Liver (tissue), 9 donors: ENCODE data around the gene FOXO6. TPM values are rescaled to one million over a fixed set of nuclear protein-coding genes. Genes with fewer than 3 reads are reported as not detected.

Experiments used
- DNase-seq: peaks from one replicate; pipeline ENCODE4 v3.0.0-alpha.2; 2017; ENCODE audit warnings: low spot score
- H3K27ac ChIP-seq, 2 donors: one replicate each; pipeline ENCODE4 v1.7.0; 2013; ENCODE audit warnings: inconsistent platforms in 2 of 2, low read length in 2 of 2, control low read depth in 1 of 2, low read depth in 1 of 2, mild to moderate bottlenecking in 1 of 2
- H3K27me3 ChIP-seq, 4 donors: one replicate each; pipeline versions ENCODE4 v1.6.1 to v1.7.0; 2013; ENCODE audit warnings: low read length in 3 of 4, inconsistent platforms in 1 of 4, mild to moderate bottlenecking in 1 of 4, moderate library complexity in 1 of 4; ENCODE audit not compliant: control insufficient read depth in 4 of 4, insufficient read depth in 4 of 4
- H3K36me3 ChIP-seq, 4 donors: one replicate each; pipeline versions ENCODE4 v1.6.1 to v1.7.0; 2013; ENCODE audit warnings: low read length in 3 of 4, mild to moderate bottlenecking in 3 of 4, low read depth in 1 of 4, moderate library complexity in 1 of 4; ENCODE audit not compliant: control insufficient read depth in 4 of 4, insufficient read depth in 3 of 4
- H3K4me1 ChIP-seq, 4 donors: one replicate each; pipeline versions ENCODE4 v1.6.1 to v1.7.0; 2013; ENCODE audit warnings: low read length in 3 of 4, mild to moderate bottlenecking in 3 of 4, moderate library complexity in 1 of 4; ENCODE audit not compliant: control insufficient read depth in 4 of 4, insufficient read depth in 4 of 4
- H3K4me3 ChIP-seq, 3 donors: one replicate each; pipeline versions ENCODE4 v1.6.1 to v1.7.0; 2013; ENCODE audit warnings: low read length in 3 of 3, control low read depth in 1 of 3, low read depth in 1 of 3, mild to moderate bottlenecking in 1 of 3
- H3K9ac ChIP-seq, 2 donors: one replicate each; pipeline ENCODE4 v1.7.0; 2013; ENCODE audit warnings: low read length in 2 of 2, mild to moderate bottlenecking in 2 of 2, moderate library complexity in 2 of 2, control low read depth in 1 of 2, low read depth in 1 of 2
- H3K9me3 ChIP-seq, 4 donors: one replicate each; pipeline versions ENCODE4 v1.6.1 to v1.7.0; 2013; ENCODE audit warnings: low read length in 3 of 4; ENCODE audit not compliant: control insufficient read depth in 4 of 4
- EGR1 ChIP-seq, 2 donors: IDR thresholded peaks; 2 replicates each; pipeline ENCODE4 v1.6.1; 2016 to 2018; ENCODE audit warnings: antibody characterized with exemption in 2 of 2, low read depth in 2 of 2
- FOXA1 ChIP-seq: IDR thresholded peaks from 2 replicates; pipeline ENCODE4 v1.6.1; 2016; ENCODE audit warnings: antibody characterized with exemption
- FOXA2 ChIP-seq: IDR thresholded peaks from 2 replicates; pipeline ENCODE4 v1.6.1; 2016; ENCODE audit warnings: antibody characterized with exemption
- GABPA ChIP-seq, 2 donors: IDR thresholded peaks in 1 of 2; conservative IDR thresholded peaks in 1 of 2; 2 replicates each; pipeline ENCODE4 v1.6.1; 2016; ENCODE audit warnings: antibody characterized with exemption in 2 of 2, mild to moderate bottlenecking in 1 of 2, moderate library complexity in 1 of 2
- HNF4A ChIP-seq, 2 donors: conservative IDR thresholded peaks; 2 replicates each; pipeline ENCODE4 v1.6.1; 2016; ENCODE audit warnings: antibody characterized with exemption in 2 of 2, mild to moderate bottlenecking in 2 of 2
- HNF4G ChIP-seq: IDR thresholded peaks from 2 replicates; pipeline ENCODE4 v1.6.1; 2016; ENCODE audit warnings: antibody characterized with exemption
- JUND ChIP-seq, 2 donors: IDR thresholded peaks; 2 replicates each; pipeline ENCODE4 v1.6.1; 2016; ENCODE audit warnings: antibody characterized with exemption in 2 of 2
- NR2F2 ChIP-seq: IDR thresholded peaks from 2 replicates; pipeline ENCODE4 v1.6.1; 2016; ENCODE audit warnings: antibody characterized with exemption
- RAD21 ChIP-seq, 2 donors: IDR thresholded peaks; 2 replicates each; pipeline ENCODE4 v1.6.1; 2016; ENCODE audit warnings: antibody characterized with exemption in 2 of 2, mild to moderate bottlenecking in 2 of 2
- RXRA ChIP-seq, 2 donors: IDR thresholded peaks; 2 replicates each; pipeline ENCODE4 v1.6.1; 2017 to 2018; ENCODE audit warnings: antibody characterized with exemption in 2 of 2, mild to moderate bottlenecking in 1 of 2
- SP1 ChIP-seq: IDR thresholded peaks from 2 replicates; pipeline ENCODE4 v1.6.1; 2018; ENCODE audit warnings: antibody characterized with exemption, mild to moderate bottlenecking
- TAF1 ChIP-seq: conservative IDR thresholded peaks from 2 replicates; pipeline ENCODE4 v1.6.1; 2016; ENCODE audit warnings: antibody characterized with exemption, mild to moderate bottlenecking
- YY1 ChIP-seq: IDR thresholded peaks from 2 replicates; pipeline ENCODE4 v1.6.1; 2016; ENCODE audit warnings: antibody characterized with exemption, mild to moderate bottlenecking
- WGBS: extraction: QIAGEN DNeasy Blood & Tissue Kit; methylation state at CpG from one replicate; pipeline ENCODE4 v1.1.7; 2013; 5-methylcytosine and 5-hydroxymethylcytosine counted together
- polyA plus RNA-seq, 2 donors: library from polyadenylated mRNA; stranded (reverse) in 1 of 2; unstranded in 1 of 2; fragments of 200-250 nt in 1 of 2; fragments of >200 nt in 1 of 2; fragmentation: Nextera tagmentation in 1 of 2; extraction: Ambion mirVana in 1 of 2; gene quantifications; one replicate each; pipeline versions ENCODE4 v1.2.1 to v1.2.3, GENCODE V29; 2013 to 2015
- total RNA-seq, 2 donors: library from RNA; depleted of rRNA; stranded (reverse); fragments of >200 nt; gene quantifications; one replicate each; pipeline ENCODE4 v1.2.3, GENCODE V29; 2014
- TF ChIP-seq, protein P1 (sequence below): IDR thresholded peaks from 2 replicates; pipeline ENCODE4 v1.6.1; 2016; ENCODE audit warnings: antibody characterized with exemption, mild to moderate bottlenecking
- TF ChIP-seq, protein P2 (sequence below): IDR thresholded peaks from 2 replicates; pipeline ENCODE4 v1.6.1; 2016; ENCODE audit warnings: antibody characterized with exemption
- TF ChIP-seq, protein P3 (sequence below): fragments of 150-350 bp; IDR thresholded peaks from 2 replicates; pipeline ENCODE4 v1.5.1; 2017; ENCODE audit warnings: improper control_type of control experiment, low read depth, low read length; ENCODE audit not compliant: missing input control
- TF ChIP-seq, protein P4 (sequence below): IDR thresholded peaks from 2 replicates; pipeline ENCODE4 v1.6.1; 2016; ENCODE audit warnings: antibody characterized with exemption
- TF ChIP-seq, protein P5 (sequence below): IDR thresholded peaks from 2 replicates; pipeline ENCODE4 v1.6.1; 2016; ENCODE audit warnings: antibody characterized with exemption
- donor health status: healthy.
- donor health status: healthy.
- donor health status: healthy.
- donor health status: healthy.
- donor health status: healthy.

The FOXO6 gene
- total and polyA plus RNA-seq, 4 donors: 0.02 to 0.09 (median 0.08) TPM; not detected in 1

DNA sequence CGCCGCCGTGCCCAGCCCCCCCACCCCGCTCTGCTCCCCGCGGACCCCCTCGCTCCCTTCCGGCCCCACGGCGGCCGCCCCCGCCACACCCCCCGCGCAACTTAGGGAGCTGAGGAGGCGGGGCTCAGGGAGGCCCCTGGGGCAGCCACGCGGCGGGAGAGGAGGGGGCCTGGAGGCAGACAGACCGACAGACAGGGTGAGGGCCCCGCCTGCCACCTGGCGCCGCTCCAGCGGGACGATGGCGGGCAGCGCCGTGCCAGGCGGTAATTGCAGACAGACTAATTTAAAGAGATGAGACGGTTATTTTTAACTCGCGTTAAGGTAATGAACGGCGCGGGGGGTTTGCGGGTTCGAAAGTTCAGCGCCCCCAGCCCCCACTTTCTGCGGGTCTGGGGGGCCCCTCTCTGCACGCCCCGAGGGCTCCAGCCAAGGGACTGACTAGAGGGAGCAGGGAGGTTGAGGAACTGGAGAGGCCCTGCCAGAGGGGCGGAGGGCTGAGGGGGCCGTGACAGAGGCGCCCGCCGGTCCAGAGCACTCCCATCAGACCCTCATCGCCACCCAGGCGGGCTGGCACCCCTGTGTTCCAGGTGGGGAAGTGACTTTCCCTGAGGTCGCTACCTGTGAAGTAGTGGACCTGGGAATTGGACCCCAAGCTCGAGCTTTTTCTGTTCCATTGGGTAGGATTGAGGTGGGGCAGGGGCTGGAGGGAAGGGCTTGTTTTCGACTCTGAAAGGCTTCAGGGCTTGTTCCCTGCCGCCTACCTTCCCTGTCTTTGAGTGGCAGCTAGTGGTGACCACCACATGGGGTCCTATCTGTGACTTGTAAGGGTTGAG lies 5.4 kb downstream of the FOXO6 start:
- WGBS: 8% methylated on average over 51 of the region's 51 CpGs
- Histone ChIP-seq H3K4me1 (peaks cover 5 to 13% (median 9%) of the 10 kb centered on the region in 4 donors), H3K4me3 (peak overlapping the region in 1 of 3 donors; percentile 25), H3K9me3 (no peaks in the 10 kb centered on the region), H3K9ac (no peak overlapping the region), H3K27me3 (peaks cover 0 to 15% (median 5%) of the 10 kb centered on the region in 4 donors), H3K27ac (no peak overlapping the region), H3K36me3 (no peaks in the 10 kb centered on the region)
- TF ChIP-seq GABPA (IDR thresholded peaks at IDR 0.05 in 1 of 2, conservative IDR thresholded peaks at IDR 0.05 in 1 of 2) (no peak), HNF4A (conservative IDR thresholded peaks at IDR 0.05) (no peak), RAD21 (IDR thresholded peaks at IDR 0.05) (no peak), HNF4G (no peak), SP1 (no peak), JUND (IDR thresholded peaks at IDR 0.05) (no peak), TAF1 (no peak), NR2F2 (no peak), FOXA1 (no peak), FOXA2 (no peak), EGR1 (IDR thresholded peaks at IDR 0.05; ENCODE audit: low read depth in 2 of 2) (no peak), RXRA (IDR thresholded peaks at IDR 0.05) (no peak), YY1 (no peak)
- TF ChIP-seq, protein P1, sequence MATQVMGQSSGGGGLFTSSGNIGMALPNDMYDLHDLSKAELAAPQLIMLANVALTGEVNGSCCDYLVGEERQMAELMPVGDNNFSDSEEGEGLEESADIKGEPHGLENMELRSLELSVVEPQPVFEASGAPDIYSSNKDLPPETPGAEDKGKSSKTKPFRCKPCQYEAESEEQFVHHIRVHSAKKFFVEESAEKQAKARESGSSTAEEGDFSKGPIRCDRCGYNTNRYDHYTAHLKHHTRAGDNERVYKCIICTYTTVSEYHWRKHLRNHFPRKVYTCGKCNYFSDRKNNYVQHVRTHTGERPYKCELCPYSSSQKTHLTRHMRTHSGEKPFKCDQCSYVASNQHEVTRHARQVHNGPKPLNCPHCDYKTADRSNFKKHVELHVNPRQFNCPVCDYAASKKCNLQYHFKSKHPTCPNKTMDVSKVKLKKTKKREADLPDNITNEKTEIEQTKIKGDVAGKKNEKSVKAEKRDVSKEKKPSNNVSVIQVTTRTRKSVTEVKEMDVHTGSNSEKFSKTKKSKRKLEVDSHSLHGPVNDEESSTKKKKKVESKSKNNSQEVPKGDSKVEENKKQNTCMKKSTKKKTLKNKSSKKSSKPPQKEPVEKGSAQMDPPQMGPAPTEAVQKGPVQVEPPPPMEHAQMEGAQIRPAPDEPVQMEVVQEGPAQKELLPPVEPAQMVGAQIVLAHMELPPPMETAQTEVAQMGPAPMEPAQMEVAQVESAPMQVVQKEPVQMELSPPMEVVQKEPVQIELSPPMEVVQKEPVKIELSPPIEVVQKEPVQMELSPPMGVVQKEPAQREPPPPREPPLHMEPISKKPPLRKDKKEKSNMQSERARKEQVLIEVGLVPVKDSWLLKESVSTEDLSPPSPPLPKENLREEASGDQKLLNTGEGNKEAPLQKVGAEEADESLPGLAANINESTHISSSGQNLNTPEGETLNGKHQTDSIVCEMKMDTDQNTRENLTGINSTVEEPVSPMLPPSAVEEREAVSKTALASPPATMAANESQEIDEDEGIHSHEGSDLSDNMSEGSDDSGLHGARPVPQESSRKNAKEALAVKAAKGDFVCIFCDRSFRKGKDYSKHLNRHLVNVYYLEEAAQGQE: no peak
- TF ChIP-seq, protein P2, sequence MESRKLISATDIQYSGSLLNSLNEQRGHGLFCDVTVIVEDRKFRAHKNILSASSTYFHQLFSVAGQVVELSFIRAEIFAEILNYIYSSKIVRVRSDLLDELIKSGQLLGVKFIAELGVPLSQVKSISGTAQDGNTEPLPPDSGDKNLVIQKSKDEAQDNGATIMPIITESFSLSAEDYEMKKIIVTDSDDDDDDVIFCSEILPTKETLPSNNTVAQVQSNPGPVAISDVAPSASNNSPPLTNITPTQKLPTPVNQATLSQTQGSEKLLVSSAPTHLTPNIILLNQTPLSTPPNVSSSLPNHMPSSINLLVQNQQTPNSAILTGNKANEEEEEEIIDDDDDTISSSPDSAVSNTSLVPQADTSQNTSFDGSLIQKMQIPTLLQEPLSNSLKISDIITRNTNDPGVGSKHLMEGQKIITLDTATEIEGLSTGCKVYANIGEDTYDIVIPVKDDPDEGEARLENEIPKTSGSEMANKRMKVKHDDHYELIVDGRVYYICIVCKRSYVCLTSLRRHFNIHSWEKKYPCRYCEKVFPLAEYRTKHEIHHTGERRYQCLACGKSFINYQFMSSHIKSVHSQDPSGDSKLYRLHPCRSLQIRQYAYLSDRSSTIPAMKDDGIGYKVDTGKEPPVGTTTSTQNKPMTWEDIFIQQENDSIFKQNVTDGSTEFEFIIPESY: no peak
- TF ChIP-seq, protein P3, sequence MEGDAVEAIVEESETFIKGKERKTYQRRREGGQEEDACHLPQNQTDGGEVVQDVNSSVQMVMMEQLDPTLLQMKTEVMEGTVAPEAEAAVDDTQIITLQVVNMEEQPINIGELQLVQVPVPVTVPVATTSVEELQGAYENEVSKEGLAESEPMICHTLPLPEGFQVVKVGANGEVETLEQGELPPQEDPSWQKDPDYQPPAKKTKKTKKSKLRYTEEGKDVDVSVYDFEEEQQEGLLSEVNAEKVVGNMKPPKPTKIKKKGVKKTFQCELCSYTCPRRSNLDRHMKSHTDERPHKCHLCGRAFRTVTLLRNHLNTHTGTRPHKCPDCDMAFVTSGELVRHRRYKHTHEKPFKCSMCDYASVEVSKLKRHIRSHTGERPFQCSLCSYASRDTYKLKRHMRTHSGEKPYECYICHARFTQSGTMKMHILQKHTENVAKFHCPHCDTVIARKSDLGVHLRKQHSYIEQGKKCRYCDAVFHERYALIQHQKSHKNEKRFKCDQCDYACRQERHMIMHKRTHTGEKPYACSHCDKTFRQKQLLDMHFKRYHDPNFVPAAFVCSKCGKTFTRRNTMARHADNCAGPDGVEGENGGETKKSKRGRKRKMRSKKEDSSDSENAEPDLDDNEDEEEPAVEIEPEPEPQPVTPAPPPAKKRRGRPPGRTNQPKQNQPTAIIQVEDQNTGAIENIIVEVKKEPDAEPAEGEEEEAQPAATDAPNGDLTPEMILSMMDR: no peak
- TF ChIP-seq, protein P4, sequence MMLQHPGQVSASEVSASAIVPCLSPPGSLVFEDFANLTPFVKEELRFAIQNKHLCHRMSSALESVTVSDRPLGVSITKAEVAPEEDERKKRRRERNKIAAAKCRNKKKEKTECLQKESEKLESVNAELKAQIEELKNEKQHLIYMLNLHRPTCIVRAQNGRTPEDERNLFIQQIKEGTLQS: no peak
- TF ChIP-seq, protein P5, sequence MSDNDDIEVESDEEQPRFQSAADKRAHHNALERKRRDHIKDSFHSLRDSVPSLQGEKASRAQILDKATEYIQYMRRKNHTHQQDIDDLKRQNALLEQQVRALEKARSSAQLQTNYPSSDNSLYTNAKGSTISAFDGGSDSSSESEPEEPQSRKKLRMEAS: no peak
- DNase-seq: no peak
